ENCODE measurements around the gene TBATA.

The TBATA gene

DNA sequence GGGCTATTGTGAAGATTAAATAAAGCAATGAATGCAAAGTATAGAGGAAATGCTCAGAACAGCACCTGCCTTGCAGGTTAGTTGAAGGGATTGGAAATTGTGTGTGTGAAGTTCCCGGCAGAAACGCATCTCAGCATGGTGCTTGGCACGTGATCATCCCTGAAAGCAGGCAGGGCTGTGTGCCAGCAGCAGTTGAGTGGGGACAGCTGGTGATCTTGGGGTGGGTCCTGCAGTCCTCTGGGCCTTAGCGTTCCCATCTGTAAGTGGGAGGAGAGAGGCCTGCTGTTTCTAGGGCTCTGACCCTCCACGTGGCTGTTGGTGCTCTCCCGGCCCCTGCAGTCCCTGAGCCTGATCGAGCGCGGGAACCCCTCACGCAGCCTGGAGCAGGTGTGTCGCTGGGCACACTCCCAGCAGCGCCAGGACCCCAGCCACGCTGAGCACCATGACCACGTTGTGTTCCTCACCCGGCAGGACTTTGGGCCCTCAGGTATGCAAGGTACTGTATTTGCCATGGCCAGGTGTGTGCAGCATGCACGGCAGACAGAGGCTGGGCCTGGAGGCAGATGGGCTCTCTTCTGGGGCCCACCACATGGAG is 55.3 kb downstream of the TBATA start:
- ChIA-PET POLR2A (no interaction called here), CTCF (interaction anchor here (1.5 kb wide), 1 partner anchor 12 kb away, joined by 3 read pairs; no protein-coding TSS in a partner anchor)
- Histone ChIP-seq H3K27ac (ENCODE audit: insufficient read depth in 1 of 2, low read depth in 1 of 2, low read length in 2 of 2, poor library complexity in 1 of 2, severe bottlenecking in 2 of 2) (no peak overlapping the region), H3K36me3 (ENCODE audit: control insufficient read depth in 4 of 4, insufficient read depth in 4 of 4, low read length in 3 of 4) (no peaks in the 10 kb centered on the region), H3K4me3 (ENCODE audit: control insufficient read depth in 1 of 7, extremely low read depth in 1 of 7, insufficient read depth in 4 of 7, low read depth in 2 of 7, low read length in 6 of 7) (no peak overlapping the region), H3K9me3 (ENCODE audit: control extremely low read depth in 1 of 5, control insufficient read depth in 4 of 5, insufficient read depth in 2 of 5, low read depth in 1 of 5, low read length in 4 of 5) (no peaks in the 10 kb centered on the region), H3K27me3 (replicated peaks in 2 of 5; ENCODE audit: control insufficient read depth in 4 of 5, insufficient read depth in 5 of 5, low read length in 4 of 5) (no peaks in the 10 kb centered on the region), H3K4me1 (ENCODE audit: control extremely low read depth in 1 of 4, control insufficient read depth in 4 of 4, insufficient read depth in 4 of 4, low read length in 3 of 4) (peaks cover 0 to 4% (median 0%) of the 10 kb centered on the region in 4 experiments)
- WGBS (ENCODE audit: insufficient coverage), result 94% methylated on average over 16 of the region's 16 CpGs
- DNase-seq, result no peak

DNA sequence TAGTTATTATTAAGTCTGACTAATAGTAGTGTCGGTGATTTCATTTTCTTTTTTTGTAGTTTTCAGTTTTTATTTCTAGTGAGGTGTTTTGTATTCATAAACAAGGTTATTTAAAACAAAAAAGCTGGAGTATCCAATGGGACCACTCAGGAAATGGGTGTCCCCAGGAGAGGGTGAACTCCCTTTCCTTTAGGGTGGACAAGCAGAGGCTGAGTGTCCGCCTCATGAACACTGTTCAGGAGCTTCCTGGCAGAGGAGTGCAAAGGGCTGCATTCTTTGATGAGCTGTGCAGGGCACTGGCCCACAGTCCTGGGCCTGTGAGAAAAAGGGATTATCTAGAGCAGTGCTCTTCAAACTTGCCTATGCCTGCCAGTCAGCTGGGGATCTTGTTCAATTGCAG is 56.8 kb downstream of the TBATA start:
- Histone ChIP-seq H3K27me3 (replicated peaks in 2 of 5; ENCODE audit: control insufficient read depth in 4 of 5, insufficient read depth in 5 of 5, low read length in 4 of 5) (no peaks in the 10 kb centered on the region), H3K36me3 (ENCODE audit: control insufficient read depth in 4 of 4, insufficient read depth in 4 of 4, low read length in 3 of 4) (no peaks in the 10 kb centered on the region), H3K4me1 (ENCODE audit: control extremely low read depth in 1 of 4, control insufficient read depth in 4 of 4, insufficient read depth in 4 of 4, low read length in 3 of 4) (peaks cover 0 to 7% (median 0%) of the 10 kb centered on the region in 4 experiments), H3K27ac (ENCODE audit: insufficient read depth in 1 of 2, low read depth in 1 of 2, low read length in 2 of 2, poor library complexity in 1 of 2, severe bottlenecking in 2 of 2) (no peak overlapping the region), H3K9me3 (ENCODE audit: control extremely low read depth in 1 of 5, control insufficient read depth in 4 of 5, insufficient read depth in 2 of 5, low read depth in 1 of 5, low read length in 4 of 5) (no peaks in the 10 kb centered on the region), H3K4me3 (ENCODE audit: control insufficient read depth in 1 of 7, extremely low read depth in 1 of 7, insufficient read depth in 4 of 7, low read depth in 2 of 7, low read length in 6 of 7) (no peak overlapping the region)
- WGBS (ENCODE audit: insufficient coverage), result 100% methylated on average over 2 of the region's 2 CpGs
- POLR2A ChIA-PET, result no interaction called here
- no peak for DNase-seq
- CTCF ChIA-PET, result interaction anchor here (0.9 to 1.5 kb wide), 3 partner anchors 10 to 12 kb away, joined by 3 to 4 read pairs (median 3); no protein-coding TSS in a partner anchor

DNA sequence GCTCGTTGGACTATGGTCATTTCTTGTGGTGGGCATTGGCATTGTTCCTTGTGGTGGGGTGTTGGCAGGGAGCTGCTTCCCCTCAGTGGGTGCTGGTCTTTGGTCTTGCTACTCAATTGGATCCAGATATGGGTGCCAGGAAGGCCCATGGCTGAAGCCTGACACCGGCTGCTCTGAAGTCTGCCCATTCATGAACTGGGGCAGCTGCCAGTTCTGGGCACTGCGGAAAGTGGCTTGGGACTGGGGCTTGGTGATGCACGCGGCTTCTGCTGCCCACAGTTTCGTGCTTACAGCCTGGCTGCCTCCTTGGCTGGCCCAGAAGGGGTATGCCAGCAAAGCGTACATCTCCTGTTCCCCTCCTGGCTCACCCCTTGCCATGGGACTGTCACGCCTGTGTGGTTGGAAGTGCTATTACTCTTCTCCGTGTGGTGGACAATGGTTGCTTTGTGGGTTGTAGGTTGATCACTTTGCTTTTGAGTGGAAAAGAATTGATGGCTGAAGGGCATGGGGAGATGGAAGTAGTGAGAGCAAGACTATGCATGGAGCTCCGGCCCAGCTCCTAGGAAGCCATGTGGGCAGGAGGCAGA is 58.2 kb downstream of the TBATA start:
- no peaks in the 10 kb centered on the region for H3K36me3 ChIP-seq (ENCODE audit: control insufficient read depth in 4 of 4, insufficient read depth in 4 of 4, low read length in 3 of 4)
- no peak for DNase-seq
- POLR2A ChIA-PET, result interaction anchor here (0.6 kb wide), 1 partner anchor 19 kb away, joined by 5 read pairs; no protein-coding TSS in a partner anchor
- H3K27me3 ChIP-seq (replicated peaks in 2 of 5; ENCODE audit: control insufficient read depth in 4 of 5, insufficient read depth in 5 of 5, low read length in 4 of 5), result no peaks in the 10 kb centered on the region
- CTCF ChIA-PET, result no interaction called here
- no peak overlapping the region for H3K4me3 ChIP-seq (ENCODE audit: control insufficient read depth in 1 of 7, extremely low read depth in 1 of 7, insufficient read depth in 4 of 7, low read depth in 2 of 7, low read length in 6 of 7)
- peaks cover 0 to 14% (median 2%) of the 10 kb centered on the region in 4 experiments for H3K4me1 ChIP-seq (ENCODE audit: control extremely low read depth in 1 of 4, control insufficient read depth in 4 of 4, insufficient read depth in 4 of 4, low read length in 3 of 4)
- no peaks in the 10 kb centered on the region for H3K9me3 ChIP-seq (ENCODE audit: control extremely low read depth in 1 of 5, control insufficient read depth in 4 of 5, insufficient read depth in 2 of 5, low read depth in 1 of 5, low read length in 4 of 5)
- WGBS (ENCODE audit: insufficient coverage), result 99% methylated on average over 7 of the region's 10 CpGs
- H3K27ac ChIP-seq (ENCODE audit: insufficient read depth in 1 of 2, low read depth in 1 of 2, low read length in 2 of 2, poor library complexity in 1 of 2, severe bottlenecking in 2 of 2), result no peak overlapping the region

DNA sequence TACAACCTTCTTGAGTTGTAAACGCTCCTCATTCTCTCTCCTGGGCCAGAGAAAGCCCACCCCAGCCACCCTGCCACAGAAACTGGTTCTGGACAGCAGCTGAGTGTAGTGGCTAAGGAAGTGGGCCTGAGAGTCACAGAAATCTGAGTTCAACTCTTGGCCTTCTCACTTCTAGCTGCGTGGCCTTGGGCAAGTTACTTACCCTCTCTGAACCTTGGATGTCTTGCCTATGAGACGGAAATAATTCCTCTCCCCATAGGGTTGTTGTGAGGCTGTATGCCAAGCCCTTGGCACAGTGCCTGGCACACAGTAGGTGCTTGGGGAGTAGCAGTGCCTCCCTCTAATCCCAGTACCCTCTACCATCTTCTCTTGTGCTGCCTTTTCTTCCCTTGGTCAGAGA is 61.4 kb downstream of the TBATA start:
- DNase-seq, result no peak
- CTCF ChIA-PET, result interaction anchor here (1.2 kb wide), 1 partner anchor 10 kb away, joined by 3 read pairs; no protein-coding TSS in a partner anchor
- H3K27ac ChIP-seq (ENCODE audit: insufficient read depth in 1 of 2, low read depth in 1 of 2, low read length in 2 of 2, poor library complexity in 1 of 2, severe bottlenecking in 2 of 2), result no peak overlapping the region
- no peak overlapping the region for H3K4me3 ChIP-seq (ENCODE audit: control insufficient read depth in 1 of 7, extremely low read depth in 1 of 7, insufficient read depth in 4 of 7, low read depth in 2 of 7, low read length in 6 of 7)
- POLR2A ChIA-PET, result no interaction called here
- H3K36me3 ChIP-seq (ENCODE audit: control insufficient read depth in 4 of 4, insufficient read depth in 4 of 4, low read length in 3 of 4), result no peaks in the 10 kb centered on the region
- no peaks in the 10 kb centered on the region for H3K9me3 ChIP-seq (ENCODE audit: control extremely low read depth in 1 of 5, control insufficient read depth in 4 of 5, insufficient read depth in 2 of 5, low read depth in 1 of 5, low read length in 4 of 5)
- no peaks in the 10 kb centered on the region for H3K27me3 ChIP-seq (replicated peaks in 2 of 5; ENCODE audit: control insufficient read depth in 4 of 5, insufficient read depth in 5 of 5, low read length in 4 of 5)
- H3K4me1 ChIP-seq (ENCODE audit: control extremely low read depth in 1 of 4, control insufficient read depth in 4 of 4, insufficient read depth in 4 of 4, low read length in 3 of 4), result peaks cover 0 to 10% (median 2%) of the 10 kb centered on the region in 4 experiments
- WGBS (ENCODE audit: insufficient coverage), result 100% methylated on average over 3 of the region's 3 CpGs

DNA sequence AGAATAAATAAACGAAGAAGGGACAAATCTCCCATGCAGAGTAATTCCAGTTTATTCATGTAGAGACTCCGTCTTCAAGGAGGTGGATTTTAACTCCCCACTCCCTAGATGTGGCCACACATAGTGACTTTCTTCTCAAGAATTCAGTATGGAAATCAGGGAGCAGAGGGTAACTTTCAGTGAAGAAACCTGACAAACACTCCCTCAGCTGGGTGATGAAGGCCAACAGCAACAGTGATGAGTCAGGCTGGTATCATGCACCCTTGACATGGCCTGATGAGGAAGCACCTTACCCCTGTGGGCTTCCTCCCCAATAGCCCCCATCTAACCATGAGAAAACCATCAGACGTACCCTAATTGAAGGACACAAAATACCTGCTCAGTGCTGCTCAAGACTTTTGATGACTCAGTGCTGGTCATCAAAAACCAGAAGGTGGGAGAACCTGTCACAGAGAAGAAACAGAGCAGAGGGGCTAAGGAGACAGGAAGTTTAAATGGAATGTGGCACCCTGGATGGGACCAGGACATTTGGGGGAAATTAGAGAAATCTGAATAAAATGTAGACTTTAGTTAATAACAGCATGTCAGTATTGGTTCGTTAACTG is 62.3 kb downstream of the TBATA start:
- Histone ChIP-seq H3K4me3 (ENCODE audit: control insufficient read depth in 1 of 7, extremely low read depth in 1 of 7, insufficient read depth in 4 of 7, low read depth in 2 of 7, low read length in 6 of 7) (no peak overlapping the region), H3K27me3 (replicated peaks in 2 of 5; ENCODE audit: control insufficient read depth in 4 of 5, insufficient read depth in 5 of 5, low read length in 4 of 5) (no peaks in the 10 kb centered on the region), H3K36me3 (ENCODE audit: control insufficient read depth in 4 of 4, insufficient read depth in 4 of 4, low read length in 3 of 4) (no peaks in the 10 kb centered on the region), H3K27ac (ENCODE audit: insufficient read depth in 1 of 2, low read depth in 1 of 2, low read length in 2 of 2, poor library complexity in 1 of 2, severe bottlenecking in 2 of 2) (no peak overlapping the region), H3K4me1 (ENCODE audit: control extremely low read depth in 1 of 4, control insufficient read depth in 4 of 4, insufficient read depth in 4 of 4, low read length in 3 of 4) (peaks cover 0 to 10% (median 2%) of the 10 kb centered on the region in 4 experiments), H3K9me3 (ENCODE audit: control extremely low read depth in 1 of 5, control insufficient read depth in 4 of 5, insufficient read depth in 2 of 5, low read depth in 1 of 5, low read length in 4 of 5) (no peaks in the 10 kb centered on the region)
- DNase-seq, result peak; percentile 18 to 88 (median 63)
- WGBS (ENCODE audit: insufficient coverage), result 100% methylated on average over 2 of the region's 4 CpGs
- ChIA-PET POLR2A (no interaction called here), CTCF (interaction anchor here (1.2 kb wide), 1 partner anchor 28 kb away, joined by 3 read pairs; no protein-coding TSS in a partner anchor)
